Measurements from ENCODE around the gene LOC128125822.

DNA sequence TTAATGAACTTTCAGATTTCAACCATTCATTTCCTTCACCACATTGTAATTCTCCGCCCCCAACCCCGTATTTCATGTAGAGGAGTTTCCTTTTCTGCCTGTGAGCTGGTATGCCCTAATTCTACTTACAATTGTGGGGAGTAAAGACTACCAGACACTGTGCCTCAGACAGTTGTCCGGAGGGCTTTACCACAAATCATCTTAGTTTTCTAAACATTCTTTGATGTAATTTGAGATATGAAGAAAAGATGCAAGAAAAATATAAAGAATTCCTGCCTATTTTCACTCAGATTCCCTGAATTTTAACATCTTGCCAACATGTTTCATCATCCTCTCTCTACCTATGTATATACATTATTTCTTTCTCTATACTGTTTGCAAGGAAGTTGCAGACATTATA is 28.3 kb upstream of the LOC128125822 start:
- TF ChIP-seq, protein P1, sequence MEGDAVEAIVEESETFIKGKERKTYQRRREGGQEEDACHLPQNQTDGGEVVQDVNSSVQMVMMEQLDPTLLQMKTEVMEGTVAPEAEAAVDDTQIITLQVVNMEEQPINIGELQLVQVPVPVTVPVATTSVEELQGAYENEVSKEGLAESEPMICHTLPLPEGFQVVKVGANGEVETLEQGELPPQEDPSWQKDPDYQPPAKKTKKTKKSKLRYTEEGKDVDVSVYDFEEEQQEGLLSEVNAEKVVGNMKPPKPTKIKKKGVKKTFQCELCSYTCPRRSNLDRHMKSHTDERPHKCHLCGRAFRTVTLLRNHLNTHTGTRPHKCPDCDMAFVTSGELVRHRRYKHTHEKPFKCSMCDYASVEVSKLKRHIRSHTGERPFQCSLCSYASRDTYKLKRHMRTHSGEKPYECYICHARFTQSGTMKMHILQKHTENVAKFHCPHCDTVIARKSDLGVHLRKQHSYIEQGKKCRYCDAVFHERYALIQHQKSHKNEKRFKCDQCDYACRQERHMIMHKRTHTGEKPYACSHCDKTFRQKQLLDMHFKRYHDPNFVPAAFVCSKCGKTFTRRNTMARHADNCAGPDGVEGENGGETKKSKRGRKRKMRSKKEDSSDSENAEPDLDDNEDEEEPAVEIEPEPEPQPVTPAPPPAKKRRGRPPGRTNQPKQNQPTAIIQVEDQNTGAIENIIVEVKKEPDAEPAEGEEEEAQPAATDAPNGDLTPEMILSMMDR (IDR thresholded peaks at IDR 0.05) = no peak
- TF ChIP-seq POLR2A (IDR thresholded peaks at IDR 0.05) = no peak

All from body of pancreas (tissue), 4 donors.